ENCODE measurements around the gene MGST2.

MGST2 gene

GRCh38 chr4:139668036-139668435 lies 2.4 kb downstream of the MGST2 start:
- DNase-seq (ENCODE audit: extremely low spot score, insufficient read length, low read depth): no peak
- FAIRE-seq: no peak

- FAIRE-seq: no peak
- no peak for DNase-seq (ENCODE audit: extremely low spot score, insufficient read length, low read depth)
Measured at GRCh38 chr4:139668658-139669201, 3.1 kb downstream of the MGST2 start.

GRCh38 chr4:139669335-139669734 lies 3.7 kb downstream of the MGST2 start:
- no peak for FAIRE-seq
- no peak for DNase-seq (ENCODE audit: extremely low spot score, insufficient read length, low read depth)

- FAIRE-seq (no peak), DNase-seq (ENCODE audit: extremely low spot score, insufficient read length, low read depth) (no peak)
Measured at GRCh38 chr4:139669890-139670289, 4.3 kb downstream of the MGST2 start.

GRCh38 chr4:139670775-139671174 lies 5.2 kb downstream of the MGST2 start:
- DNase-seq (ENCODE audit: extremely low spot score, insufficient read length, low read depth) (no peak), FAIRE-seq (no peak)

- FAIRE-seq: no peak
Measured at GRCh38 chr4:139672215-139672614, 6.6 kb downstream of the MGST2 start.

GRCh38 chr4:139672732-139673131 lies 7.1 kb downstream of the MGST2 start:
- FAIRE-seq: no peak
- no peak for DNase-seq (ENCODE audit: extremely low spot score, insufficient read length, low read depth)

More at GRCh38 chr4:139672215-139672614, 6.6 kb downstream of the MGST2 start:
- DNase-seq (ENCODE audit: extremely low spot score, insufficient read length, low read depth): no peak

GRCh38 chr4:139674875-139675550 lies 9.4 kb downstream of the MGST2 start:
- no peak for DNase-seq (ENCODE audit: extremely low spot score, insufficient read length, low read depth)
- FAIRE-seq: no peak

- DNase-seq (ENCODE audit: extremely low spot score, insufficient read length, low read depth) (no peak), FAIRE-seq (no peak)
Measured at GRCh38 chr4:139675651-139676050, 10.0 kb downstream of the MGST2 start.

- no peak for DNase-seq (ENCODE audit: extremely low spot score, insufficient read length, low read depth)
- no peak for FAIRE-seq
Measured at GRCh38 chr4:139676365-139676764, 10.7 kb downstream of the MGST2 start.

GRCh38 chr4:139676913-139677585 lies 11.4 kb downstream of the MGST2 start:
- DNase-seq (ENCODE audit: extremely low spot score, insufficient read length, low read depth) (no peak), FAIRE-seq (no peak)

GRCh38 chr4:139682309-139682708 lies 16.7 kb downstream of the MGST2 start:
- FAIRE-seq (no peak), DNase-seq (ENCODE audit: extremely low spot score, insufficient read length, low read depth) (no peak)

GRCh38 chr4:139682741-139683151 lies 17.1 kb downstream of the MGST2 start:
- FAIRE-seq (no peak), DNase-seq (ENCODE audit: extremely low spot score, insufficient read length, low read depth) (no peak)

- DNase-seq (ENCODE audit: extremely low spot score, insufficient read length, low read depth) (no peak), FAIRE-seq (no peak)
Measured at GRCh38 chr4:139684351-139684750, 18.7 kb downstream of the MGST2 start.

GRCh38 chr4:139685180-139685579 lies 19.6 kb downstream of the MGST2 start:
- DNase-seq (ENCODE audit: extremely low spot score, insufficient read length, low read depth): no peak
- FAIRE-seq: no peak

GRCh38 chr4:139686130-139686529 lies 20.5 kb downstream of the MGST2 start:
- DNase-seq (ENCODE audit: extremely low spot score, insufficient read length, low read depth): no peak
- no peak for FAIRE-seq

GRCh38 chr4:139686988-139687387 lies 21.4 kb downstream of the MGST2 start:
- FAIRE-seq: no peak

GRCh38 chr4:139689093-139689722 lies 23.6 kb downstream of the MGST2 start:
- DNase-seq (ENCODE audit: extremely low spot score, insufficient read length, low read depth) (no peak), FAIRE-seq (no peak)

More at GRCh38 chr4:139686988-139687387, 21.4 kb downstream of the MGST2 start:
- DNase-seq (ENCODE audit: extremely low spot score, insufficient read length, low read depth): no peak

GRCh38 chr4:139690419-139690818 lies 24.8 kb downstream of the MGST2 start:
- FAIRE-seq: no peak
- DNase-seq (ENCODE audit: extremely low spot score, insufficient read length, low read depth): no peak

GRCh38 chr4:139692309-139693012 lies 26.8 kb downstream of the MGST2 start:
- no peak for DNase-seq (ENCODE audit: extremely low spot score, insufficient read length, low read depth)
- no peak for FAIRE-seq
